Activated CD4-positive, alpha-beta T cell treated with anti-CD3 and anti-CD28 coated beads for 48 hours (primary cell): ENCODE data around the gene NTPCR.
A peak's percentile ranks its signal among the peaks of the same experiment; 100 is the strongest.
"Not testable (repeated sequence)": the region's sequence is repeated elsewhere in the genome, so short reads cannot be mapped to it uniquely, and the experiment has no call there.

Experiments used
- DNase-seq: peaks from one replicate; pipeline ENCODE4 v3.0.0-alpha.2; 2020

The NTPCR gene, protein sequence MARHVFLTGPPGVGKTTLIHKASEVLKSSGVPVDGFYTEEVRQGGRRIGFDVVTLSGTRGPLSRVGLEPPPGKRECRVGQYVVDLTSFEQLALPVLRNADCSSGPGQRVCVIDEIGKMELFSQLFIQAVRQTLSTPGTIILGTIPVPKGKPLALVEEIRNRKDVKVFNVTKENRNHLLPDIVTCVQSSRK

GRCh38 chr1:232950197-232951176 is at the start of gene NTPCR:
Gene NTPCR (plus strand): TSS chr1:232950611. CDS start chr1:232950711, 100 bp downstream.
- peak; percentile 97 for DNase-seq

DNA sequence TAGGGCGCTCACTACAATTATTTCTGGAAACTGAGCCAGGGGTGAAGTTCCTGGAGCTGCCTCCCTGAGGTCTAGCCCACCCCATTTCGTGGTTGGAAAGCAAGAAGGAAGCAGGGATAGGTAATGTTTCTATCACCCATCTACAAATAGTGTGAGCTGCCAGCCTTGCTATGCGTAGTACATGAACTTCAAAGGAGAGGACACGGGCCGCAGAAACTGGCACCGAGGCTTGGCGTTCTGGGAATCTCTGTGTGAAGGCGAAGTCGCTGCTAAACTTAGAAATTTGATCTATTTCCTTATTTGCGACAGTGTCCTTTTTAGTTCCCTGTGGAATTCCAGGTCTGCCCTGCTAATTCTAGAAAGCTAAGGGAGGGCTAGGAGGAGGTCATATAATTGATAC is 49.6 kb upstream of the NTPCR start:
- DNase-seq, result no peak

GRCh38 chr1:232901255-232901654 is 49.2 kb upstream of the NTPCR start:
- no peak for DNase-seq

GRCh38 chr1:232902774-232903350 is 47.5 kb upstream of the NTPCR start:
- DNase-seq, result no peak

DNA sequence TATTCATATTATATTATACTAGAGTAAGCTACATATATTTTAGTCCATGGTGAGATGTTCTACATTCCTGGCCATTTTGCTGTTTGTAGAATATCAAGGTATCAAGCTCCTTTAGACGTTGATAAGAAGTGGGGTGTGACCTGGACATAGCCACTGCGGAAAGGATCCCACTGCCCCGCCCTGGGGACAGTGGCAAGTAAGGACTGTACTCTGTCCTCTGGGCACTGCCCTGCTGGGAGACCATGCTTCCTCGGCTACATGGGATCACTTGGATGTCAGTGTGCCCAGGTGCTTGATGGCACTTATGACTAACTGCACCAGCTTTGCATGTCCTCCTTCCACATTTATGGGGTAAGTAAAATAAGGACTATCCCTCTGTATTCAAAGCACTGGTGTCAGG is 46.3 kb upstream of the NTPCR start:
- DNase-seq, result no peak

DNA sequence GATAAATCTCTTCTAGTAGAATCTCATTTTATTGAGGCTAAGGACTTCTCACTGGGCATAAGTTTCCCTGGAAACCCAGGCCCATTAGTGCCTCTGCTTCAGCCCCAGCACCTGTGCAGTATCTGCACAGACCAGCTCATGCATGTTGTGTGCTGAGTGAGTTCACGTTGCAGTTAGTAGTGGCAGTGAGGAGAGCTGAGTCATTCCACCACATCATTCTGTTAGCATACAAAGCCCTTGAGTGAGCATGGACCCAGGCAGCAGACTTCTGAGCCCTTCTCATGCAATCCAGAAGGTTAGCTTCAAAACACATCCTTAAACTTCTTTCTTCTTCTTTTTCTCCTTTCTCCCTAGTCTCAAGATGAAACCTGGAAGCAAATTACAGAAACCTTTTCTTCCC is 45.8 kb upstream of the NTPCR start:
- peak; percentile 22 for DNase-seq

- no peak for DNase-seq
Measured at GRCh38 chr1:232905331-232906034, 44.9 kb upstream of the NTPCR start.

DNA sequence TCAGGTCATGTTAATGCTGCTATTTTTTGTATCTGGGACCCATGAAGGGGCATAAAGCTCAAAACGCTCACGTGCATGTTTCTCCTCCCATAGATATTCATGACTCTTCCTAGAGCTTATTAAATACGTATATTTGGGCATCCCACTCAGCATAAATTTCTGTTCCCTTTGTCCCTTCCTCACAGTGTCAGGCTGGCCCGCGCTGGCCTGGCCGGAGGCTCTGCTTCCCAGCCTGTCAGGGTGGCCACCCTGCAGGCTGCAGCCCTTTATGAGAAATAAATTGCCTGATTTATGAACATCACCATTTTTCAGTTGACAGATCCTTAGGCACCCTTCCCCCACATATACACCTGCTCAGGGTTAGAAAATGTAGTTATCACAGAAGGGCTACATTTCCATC is 44.0 kb upstream of the NTPCR start:
- DNase-seq, result no peak

- no peak for DNase-seq
Measured at GRCh38 chr1:232908831-232909230, 41.6 kb upstream of the NTPCR start.

- DNase-seq, result no peak
Measured at GRCh38 chr1:232909752-232910151, 40.7 kb upstream of the NTPCR start.

- peak; percentile 8 for DNase-seq
Measured at GRCh38 chr1:232911027-232911599, 39.3 kb upstream of the NTPCR start.

GRCh38 chr1:232912845-232913580 is 37.4 kb upstream of the NTPCR start:
- DNase-seq, result no peak

DNA sequence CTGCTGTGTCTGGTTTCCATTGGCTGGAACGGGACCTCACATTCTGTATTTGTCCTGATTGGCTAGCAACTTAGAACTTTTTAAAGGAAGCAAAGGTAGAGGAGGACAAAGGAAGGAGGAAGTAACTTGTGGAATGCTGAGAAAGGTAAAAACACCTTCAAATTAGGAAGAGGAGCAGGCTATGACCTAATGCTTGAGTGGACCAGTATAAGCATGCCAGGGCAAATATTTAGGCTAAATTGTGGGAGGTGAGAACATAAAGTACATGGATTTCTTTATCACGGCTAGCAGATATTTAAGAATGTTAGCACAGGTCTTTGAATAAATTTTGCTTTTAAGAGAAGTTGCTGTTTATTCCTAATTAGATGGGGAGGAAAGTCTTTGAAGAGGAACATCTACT is 36.1 kb upstream of the NTPCR start:
- DNase-seq, result not testable (repeated sequence)

DNA sequence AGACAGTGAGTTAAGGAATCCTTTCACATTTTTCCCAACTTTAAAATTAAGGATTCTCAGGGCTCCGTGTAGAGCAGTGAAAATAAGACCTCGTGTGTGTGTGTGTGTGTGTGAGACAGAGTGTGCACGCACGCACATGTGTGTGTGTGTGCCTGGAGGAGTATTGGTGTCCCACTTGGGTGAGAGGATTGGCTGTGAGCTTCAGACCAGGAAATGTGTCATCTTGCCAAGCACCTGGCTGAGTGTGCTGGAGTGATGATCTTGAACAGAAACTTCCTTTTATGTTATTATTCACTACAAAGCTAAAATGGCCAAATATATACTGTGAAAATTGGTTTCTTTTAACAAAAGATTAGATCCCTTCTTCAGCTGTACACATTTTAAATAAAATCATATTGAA is 35.2 kb upstream of the NTPCR start:
- DNase-seq, result no peak

DNA sequence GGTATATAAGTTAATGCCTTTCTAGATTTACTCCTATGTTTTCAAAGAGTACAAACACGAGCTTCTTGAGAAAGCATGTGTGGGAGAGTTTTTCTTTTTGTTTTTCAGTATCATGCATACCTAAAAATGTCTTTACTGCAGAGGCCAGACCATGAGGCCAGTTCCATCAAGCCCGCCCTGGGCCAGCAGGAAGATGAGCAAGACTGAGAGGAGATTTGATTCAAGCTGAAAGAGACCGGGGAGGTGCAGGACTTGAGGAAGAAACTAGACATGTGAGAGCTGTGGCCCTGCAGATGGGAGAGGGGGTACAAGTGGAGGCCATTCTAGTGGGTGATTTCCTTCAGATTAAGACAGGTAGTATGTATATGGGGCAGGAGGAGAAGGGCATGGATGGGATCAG is 33.4 kb upstream of the NTPCR start:
- DNase-seq, result no peak

DNA sequence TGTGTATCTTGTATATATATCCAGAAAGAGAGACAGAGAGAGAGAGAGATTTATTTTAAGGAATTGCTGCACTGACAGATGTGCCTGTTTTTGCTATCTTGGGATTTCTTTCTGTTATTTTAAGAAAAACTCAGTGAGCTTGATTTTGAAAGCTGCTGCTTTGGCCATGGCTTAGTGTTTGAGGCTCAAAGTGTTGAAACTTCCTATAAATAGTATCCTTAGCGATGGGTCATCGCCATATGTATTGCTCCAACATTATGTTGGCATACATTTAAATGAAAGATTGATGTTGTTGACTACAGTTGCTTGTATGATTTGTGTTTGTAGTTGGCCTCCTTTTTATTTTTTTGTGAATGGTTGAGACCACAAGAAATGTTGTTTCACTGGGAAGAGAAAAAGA is 29.0 kb upstream of the NTPCR start:
- DNase-seq, result no peak

GRCh38 chr1:232922485-232922884 is 27.9 kb upstream of the NTPCR start:
- DNase-seq, result no peak

- peak; percentile 66 for DNase-seq
Measured at GRCh38 chr1:232923739-232924386, 26.5 kb upstream of the NTPCR start.

DNA sequence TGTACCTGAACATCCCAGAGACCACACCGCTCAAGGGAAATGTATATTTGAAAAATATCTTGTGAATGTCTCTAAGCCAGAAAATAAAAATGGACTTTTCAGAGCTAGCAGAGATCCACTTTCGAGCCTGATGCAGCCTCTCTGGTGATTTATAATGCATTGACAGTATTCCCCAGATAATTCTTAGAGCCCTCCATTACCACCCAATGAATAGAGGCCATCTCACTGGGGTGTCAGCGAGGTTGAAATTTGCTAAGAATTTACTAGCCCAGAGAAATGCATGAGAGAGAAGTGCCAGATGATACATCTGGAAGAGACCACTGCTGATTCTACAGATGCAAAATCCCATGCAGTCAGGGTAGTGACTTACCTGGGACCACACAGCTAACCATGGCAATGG is 25.5 kb upstream of the NTPCR start:
- no peak for DNase-seq

DNA sequence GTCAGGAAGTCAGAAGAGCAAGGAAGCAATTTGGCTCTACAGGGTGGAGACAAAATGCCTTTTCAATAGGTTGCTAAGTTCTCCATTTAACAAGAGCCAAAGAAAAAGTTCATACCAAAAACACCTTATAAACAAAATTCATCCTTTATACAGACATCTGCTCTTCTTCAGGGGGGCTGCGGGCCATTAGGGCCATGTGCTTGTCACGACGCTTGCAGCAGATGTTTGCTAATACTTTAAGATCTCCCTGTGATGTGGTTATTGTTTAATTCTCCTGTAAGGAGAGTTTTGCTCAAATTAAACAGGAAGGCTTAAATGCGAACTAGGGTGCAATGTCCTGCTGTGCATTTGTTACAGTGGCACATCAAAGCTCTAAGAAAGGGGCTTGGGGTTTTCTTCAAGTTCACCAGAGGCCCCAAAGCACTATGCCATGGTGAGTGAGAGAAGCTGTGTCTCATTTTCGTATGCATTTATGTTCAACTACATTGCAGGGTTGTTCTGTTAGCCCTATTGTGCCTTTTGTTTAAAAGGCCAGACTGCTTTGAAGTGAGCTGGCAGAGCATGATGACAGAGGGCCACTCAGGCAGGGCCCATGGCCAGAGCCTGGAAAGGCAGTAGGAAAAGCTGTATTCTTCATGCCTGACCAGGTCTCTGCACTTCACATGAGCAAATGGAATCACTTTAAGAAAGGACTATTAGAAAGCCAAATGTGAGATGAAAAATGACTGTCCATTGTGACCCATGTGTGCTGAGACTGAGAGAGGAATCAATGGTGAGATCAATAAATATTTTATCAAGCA is 24.8 kb upstream of the NTPCR start:
- DNase-seq, result no peak

DNA sequence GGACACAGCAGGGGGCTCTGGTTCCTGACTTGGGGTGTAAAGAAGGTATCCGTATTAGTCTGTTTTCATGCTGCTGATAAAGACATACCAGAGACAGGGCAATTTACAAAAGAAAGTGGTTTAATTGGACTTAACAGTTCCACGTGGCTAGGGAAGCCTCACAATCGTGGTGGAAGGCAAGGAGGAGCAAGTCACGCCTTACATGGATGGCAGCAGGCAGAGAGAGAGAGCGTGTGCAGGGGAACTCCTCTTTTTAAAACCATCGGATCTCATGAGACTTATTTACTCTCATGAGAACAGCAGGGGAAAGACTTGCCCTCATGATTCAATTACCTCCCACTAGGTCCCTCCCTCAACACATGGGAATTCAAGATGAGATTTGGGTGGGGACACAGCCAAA is 23.2 kb upstream of the NTPCR start:
- not testable (repeated sequence) for DNase-seq
